ENCODE data around the gene HDGF.
"Not testable (repeated sequence)": the region's sequence is repeated elsewhere in the genome, so short reads cannot be mapped to it uniquely, and the experiment has no call there.

Gene HDGF

GRCh38 chr1:156767101-156767878 lies 15.8 kb upstream of the HDGF start, which contains the start of gene PRCC:
Gene PRCC (plus strand): TSS chr1:156767535. CDS start chr1:156767772, 237 bp downstream.
- peak; percentile 93 for DNase-seq (ENCODE audit: low read depth)

DNA sequence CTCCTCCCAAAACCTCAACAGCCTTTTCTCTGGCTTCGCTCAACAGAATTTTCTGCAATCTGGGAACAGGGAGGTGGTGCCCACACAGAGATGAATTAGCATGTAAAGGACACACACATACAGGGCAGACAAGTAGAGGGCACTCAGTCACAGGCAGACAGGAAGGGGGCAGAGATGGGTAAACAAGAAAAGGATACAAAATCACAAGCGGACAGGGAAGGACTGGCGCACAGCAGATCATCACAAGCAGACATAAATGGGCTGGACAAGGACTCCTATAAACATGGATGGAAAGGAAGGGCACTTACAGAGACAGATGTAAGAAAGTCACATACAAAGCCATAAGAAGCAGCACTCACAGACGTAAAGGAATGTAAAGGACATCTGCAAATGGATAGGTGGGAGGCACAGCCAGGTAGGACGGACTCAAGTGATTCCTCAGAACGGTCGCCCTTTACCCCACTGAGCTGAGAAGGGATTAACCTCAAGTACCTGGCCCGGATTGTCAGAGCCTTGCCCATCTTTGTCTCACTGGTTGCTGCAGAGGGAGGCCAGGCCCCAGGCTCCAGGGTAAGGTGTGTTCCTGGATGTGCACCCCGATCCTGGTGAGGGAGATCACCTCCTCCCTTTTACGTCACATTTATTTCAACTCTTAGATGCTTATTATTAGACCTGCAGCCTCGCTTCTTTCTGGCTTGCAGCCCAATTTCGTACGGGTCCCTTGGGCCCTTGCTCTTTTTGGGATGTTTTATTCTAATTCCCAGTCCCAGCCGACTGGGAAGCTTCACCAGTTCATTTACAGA lies 15.0 kb upstream of the HDGF start:
- no peak for DNase-seq (ENCODE audit: low read depth)

DNA sequence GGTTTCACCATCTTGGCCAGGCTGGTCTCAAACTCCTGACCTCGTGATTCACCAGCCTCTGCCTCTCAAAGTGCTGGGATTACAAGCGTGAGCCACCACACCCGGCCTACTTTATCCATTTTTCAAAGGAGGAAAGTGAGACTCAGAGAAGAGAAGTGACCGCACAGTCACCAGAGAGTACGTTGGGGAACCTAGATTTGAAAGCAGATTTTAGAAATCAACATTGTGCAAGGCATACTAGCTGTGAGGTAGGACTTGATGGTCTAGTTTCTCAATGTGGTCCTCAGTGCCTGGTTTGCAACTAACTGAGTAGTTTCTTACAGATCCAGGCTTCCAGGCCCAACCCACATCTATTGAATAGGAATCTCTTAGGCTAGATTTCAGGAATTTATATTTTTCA lies 14.2 kb upstream of the HDGF start:
- no peak for DNase-seq (ENCODE audit: low read depth)

DNA sequence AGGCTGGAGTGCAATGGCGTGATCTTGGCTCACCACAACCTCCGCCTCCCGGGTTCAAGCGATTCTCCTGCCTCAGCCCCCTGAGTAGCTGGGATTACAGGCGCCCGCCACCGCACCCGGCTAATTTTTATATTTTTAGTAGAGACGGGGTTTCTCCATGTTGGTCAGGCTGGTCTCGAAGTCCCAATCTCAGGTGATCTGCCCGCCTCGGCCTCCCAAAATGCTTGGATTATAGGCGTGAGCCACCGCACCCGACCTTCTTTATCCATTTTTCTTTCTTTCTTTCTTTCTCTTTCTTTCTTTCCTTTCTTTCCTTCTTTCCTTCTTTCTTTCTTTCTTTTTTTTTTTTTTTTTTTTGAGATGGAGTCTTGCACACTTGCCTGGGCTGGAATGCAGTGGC lies 13.7 kb upstream of the HDGF start:
- not testable (repeated sequence) for DNase-seq (ENCODE audit: low read depth)

DNA sequence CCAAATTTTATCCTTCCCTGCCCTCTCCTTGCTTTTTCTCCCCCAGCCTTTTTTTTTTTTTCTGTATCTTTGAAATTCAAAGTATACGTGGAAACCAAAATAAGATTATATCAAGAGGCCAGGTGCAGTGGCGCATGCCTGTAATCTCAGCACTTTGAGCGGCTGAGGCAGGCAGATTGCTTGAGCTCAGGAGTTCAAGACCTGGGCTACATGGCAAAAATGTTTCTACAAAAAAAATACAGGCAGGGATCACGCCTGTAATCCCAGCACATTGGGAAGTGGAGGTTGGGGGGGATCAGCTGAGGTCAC lies 9.3 kb upstream of the HDGF start:
- no peak for DNase-seq (ENCODE audit: low read depth)

DNA sequence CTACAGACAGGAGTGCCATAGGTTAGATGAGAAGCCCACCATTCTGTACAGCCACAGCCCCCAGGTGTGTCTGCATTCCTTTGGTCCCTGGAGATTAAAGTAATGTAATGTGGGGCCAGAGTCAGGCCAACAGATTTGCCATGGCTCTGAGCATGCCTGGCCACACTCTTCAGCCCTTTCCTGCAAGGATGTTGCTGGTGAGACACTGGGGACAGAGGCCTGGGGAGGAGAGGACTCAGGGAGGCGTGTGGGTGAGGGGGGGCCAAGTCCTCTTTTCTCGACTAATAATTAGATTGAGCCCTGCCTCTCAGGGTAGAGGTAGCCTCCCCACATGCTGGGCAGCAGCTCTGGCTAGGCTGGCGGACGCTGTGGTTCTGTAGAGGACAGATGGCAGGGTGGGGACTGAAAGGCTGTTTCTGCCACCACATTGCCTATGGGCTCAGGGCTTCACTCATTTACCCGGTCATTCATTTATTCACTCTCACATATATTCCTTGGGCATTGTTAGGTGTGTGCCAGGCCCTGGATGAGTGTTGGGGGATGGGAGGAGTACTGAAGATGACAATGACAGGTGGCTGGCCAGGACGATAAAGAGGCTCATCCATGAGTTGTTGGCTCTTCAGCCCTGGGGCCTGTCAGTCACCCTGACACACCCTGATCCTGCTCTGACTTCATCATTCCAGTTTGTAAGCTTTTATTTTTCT lies 8.8 kb upstream of the HDGF start:
- no peak for DNase-seq (ENCODE audit: low read depth)

- not testable (repeated sequence) for DNase-seq (ENCODE audit: low read depth)
Measured at GRCh38 chr1:156757572-156758253, 6.2 kb upstream of the HDGF start.

- DNase-seq (ENCODE audit: low read depth): no peak
Measured at GRCh38 chr1:156756355-156756754, 4.9 kb upstream of the HDGF start.

GRCh38 chr1:156755527-156755950 lies 4.1 kb upstream of the HDGF start:
- DNase-seq (ENCODE audit: low read depth): no peak

DNA sequence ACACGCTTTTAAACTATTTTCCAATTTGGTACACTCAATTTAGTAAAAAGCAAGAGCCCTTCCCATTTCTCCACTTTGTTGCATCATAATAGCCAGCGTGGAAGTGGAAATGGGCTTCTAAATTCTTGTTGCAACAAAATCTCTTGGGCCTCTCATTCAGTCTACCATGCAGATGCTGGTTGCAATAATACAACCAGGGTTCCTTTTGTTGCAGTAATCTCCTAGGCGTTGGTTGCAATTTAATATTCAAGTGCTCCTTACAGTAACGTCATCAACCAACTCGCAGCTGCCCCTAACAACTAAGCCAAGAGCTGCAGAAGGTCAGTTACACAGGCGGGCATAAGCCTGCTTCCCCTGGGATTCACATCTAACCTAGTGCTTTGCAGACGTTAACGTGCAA lies 2.7 kb upstream of the HDGF start:
- DNase-seq (ENCODE audit: low read depth): no peak

DNA sequence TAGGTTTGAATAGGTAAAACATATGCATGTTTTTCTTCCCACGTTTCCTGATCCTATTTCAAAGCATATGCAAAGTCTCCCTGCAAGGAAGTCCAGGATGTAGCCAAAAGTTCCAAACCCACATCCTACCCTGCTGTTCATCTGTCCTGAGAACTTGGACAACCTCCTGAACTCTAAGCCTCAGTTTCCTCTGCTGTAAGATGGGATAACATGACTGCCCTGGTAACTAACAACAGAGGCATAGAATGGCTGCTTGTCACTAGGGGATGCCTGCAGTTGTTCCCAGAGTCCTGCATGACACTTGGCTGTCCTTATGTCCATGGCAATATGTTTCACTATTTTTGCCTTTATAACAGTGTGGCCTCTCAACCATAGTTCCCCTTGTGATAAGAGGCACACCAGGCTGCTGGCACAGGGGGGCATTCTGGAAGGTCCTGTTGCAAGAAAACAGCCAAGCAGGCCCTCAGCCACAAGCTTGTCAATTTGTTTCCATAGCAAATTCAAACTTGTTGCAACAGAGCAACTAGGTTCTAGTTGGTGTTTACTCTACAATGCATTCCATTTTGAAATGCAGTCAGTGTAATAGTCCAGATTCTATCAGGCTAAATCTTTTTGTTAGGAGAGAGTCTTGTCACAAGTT lies 1.5 kb upstream of the HDGF start:
- no peak for DNase-seq (ENCODE audit: low read depth)

GRCh38 chr1:156751757-156752481 lies 444 bp upstream of the HDGF start:
- peak; percentile 98 for DNase-seq (ENCODE audit: low read depth)

DNA sequence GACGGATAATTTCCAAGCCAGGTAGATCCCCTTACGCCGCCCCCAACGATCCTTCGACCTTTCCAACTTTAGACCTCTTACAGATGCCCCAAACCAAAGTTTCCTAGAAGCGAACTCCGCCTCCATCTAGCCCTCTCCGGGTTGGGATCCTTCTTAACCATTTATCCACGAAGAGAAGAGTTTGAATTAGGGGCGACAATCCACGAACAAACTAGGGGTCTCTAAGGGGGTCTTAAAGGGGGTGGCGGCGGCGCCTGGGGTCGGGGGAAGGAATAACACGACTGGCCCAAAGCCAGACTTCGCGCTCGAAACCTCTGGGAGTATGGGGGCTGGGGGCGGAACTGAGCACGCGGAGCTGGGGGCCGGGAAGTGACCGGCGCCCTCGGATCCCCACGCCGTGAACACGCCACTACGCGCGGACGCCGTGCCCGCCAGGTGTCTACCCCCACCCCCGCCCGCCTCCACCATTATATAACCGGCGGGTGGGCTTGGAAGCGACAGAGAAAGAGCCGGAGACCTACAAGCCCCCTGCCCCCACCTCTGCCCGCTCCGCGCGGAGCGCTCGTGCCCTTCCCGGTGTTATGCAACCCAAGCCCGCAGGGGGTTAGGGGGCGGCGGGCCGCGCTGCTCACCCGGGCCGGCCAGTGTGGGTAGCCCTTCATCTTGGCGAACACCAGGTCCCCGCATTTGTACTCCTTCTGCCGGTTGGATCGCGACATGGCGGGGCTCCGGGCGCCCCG lies 594 bp downstream of the HDGF start:
- no peak for DNase-seq (ENCODE audit: low read depth)

DNA sequence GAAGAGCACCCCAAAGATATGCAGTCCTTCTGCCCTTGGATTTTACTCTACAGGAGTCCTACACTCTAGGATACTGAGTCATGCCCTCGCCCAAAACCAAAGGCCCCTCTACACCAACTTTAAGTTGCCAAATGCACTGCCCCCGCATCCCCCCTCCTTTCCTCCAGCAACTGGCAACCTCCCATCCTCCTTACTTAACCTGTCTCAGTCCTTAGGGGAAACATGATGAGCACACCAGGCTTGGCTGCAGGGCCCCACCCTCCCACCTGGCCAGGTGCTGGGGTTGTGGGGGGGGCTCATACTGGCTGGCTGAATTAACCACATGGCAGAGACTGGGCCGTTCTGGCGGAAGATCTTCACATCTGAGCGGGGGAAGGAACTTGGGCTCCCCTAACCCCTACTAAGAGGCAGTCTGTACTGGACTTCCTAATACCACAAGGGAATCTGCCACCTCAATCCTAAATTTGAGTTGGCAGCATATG lies 1.2 kb downstream of the HDGF start:
- no peak for DNase-seq (ENCODE audit: low read depth)

- DNase-seq (ENCODE audit: low read depth): no peak
Measured at GRCh38 chr1:156749419-156750118, 1.9 kb downstream of the HDGF start.

DNA sequence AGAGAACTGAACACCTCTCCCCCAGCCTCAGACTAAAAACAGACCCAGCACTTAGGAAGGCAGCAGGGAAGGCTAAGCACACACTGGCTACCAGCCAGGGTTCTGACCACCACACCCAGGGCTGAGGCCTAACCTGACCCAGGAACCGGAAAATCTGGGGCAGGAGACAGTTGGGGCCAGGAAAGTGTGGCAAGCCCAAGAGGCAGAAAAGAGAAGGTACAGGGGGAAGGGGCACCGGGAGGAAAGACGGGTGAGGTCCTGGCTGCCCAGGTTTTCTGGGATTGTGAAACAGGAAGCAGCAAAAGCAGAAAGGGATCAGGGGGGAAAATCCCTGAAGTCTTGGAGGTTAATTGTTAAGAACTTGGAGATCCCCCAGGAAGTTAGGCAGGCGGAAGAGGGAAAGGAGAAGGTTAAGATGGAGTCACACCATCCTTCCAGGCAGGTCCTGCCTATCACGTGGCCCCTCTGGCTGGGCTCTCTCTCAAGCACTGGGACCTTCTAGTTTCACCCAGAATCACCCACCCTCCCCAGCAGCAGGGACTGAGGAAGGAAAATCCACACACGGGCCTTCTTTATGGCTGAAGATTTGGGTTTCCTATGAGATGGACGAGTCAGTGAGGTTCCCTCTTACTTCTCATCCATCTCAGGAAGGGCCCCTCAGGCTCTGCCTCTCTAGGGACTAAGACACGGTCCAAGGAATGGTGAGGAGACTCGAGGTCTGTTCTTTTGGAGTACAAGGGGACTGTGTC lies 2.6 kb downstream of the HDGF start:
- no peak for DNase-seq (ENCODE audit: low read depth)

DNA sequence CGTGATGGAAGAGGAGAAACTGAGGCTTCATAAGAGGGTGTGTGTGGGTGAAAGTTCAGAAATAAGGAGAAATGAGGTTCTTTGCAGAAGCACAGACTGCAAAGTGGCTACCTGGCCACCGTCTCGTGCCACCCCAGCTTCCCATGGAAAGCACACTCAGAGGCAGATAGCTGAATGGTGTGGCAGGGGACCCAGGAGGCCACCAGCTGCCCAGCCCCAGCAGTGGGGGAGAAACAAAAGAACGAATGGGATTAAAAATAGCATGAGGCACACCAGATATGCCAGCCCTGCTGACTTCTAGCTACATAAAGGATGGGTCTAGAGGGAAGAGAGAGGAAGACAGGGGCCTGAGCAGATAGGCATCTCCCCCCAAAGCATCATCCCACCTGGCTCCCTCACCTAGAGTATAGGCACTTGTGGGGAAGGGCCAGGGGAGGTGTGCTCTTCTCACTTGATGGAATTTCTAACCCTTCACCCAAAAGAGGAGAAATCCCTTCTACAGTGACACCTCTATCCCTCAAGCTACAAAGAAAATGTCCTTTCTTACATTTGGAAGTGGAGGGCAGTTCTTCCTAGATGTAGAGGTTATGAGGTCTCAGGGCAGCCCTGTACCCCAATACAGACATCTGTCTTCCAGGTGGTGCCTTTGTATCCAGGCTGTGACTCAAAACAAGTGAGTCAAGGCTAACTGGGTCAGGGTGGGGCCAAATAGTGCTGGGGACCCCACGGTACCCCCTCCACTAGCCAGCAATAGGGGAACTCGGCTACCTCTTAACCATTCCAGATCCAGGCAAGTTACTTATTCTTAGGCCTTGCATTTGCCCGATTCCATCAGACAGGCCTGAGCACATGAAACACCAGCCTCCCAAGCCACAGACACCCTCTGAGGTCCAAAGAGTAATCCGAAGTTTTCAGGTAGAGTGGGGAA lies 3.5 kb downstream of the HDGF start:
- no peak for DNase-seq (ENCODE audit: low read depth)

Data from stimulated activated CD8-positive, alpha-beta memory T cell treated with anti-CD3 and anti-CD28 coated beads, Interleukin-4, amount 100 ng/mL, for 24 hours (primary cell).